HFFc6 (cell line): ENCODE measurements around the gene TMEM181. TPM values are rescaled to one million over a fixed set of nuclear protein-coding genes. Genes with fewer than 3 reads are reported as not detected.
"Not testable (repeated sequence)": the region's sequence is repeated elsewhere in the genome, so short reads cannot be mapped to it uniquely, and the experiment has no call there.

Experiments
- DNase-seq: peaks from one replicate; pipeline ENCODE4 v3.0.0-alpha.2; 2018
- H3K27ac Mint-ChIP-seq: 2 replicates; pipeline ENCODE4 v1.8.0; 2020; ENCODE audit warnings: mild to moderate bottlenecking, mixed read lengths
- H3K27me3 Mint-ChIP-seq: 2 replicates; pipeline ENCODE4 v1.8.0; 2021; ENCODE audit warnings: mild to moderate bottlenecking, moderate library complexity, mixed read lengths; ENCODE audit not compliant: insufficient read depth
- H3K36me3 Mint-ChIP-seq: 2 replicates; pipeline ENCODE4 v1.8.0; 2021; ENCODE audit warnings: low read depth, mixed read lengths
- H3K4me1 Mint-ChIP-seq: 2 replicates; pipeline ENCODE4 v1.8.0; 2020; ENCODE audit warnings: low read depth, mixed read lengths
- H3K4me3 Mint-ChIP-seq: 2 replicates; pipeline ENCODE4 v1.8.0; 2020; ENCODE audit warnings: mild to moderate bottlenecking, moderate library complexity, mixed read lengths
- H3K9me3 Mint-ChIP-seq: 2 replicates; pipeline ENCODE4 v1.8.0; 2020; ENCODE audit warnings: mild to moderate bottlenecking, mixed read lengths
- total RNA-seq, 6 experiments: library from RNA; stranded (reverse); fragmentation: NEBNext Ultra II Directional; extraction: Animal tissue kit (Norgen Biotek cat#: 25700); gene quantifications; 2 replicates in 1 of 6; 3 replicates in 5 of 6; pipeline ENCODE4 v1.2.3, GENCODE V29; 2021
- TF ChIP-seq, protein P1 (sequence below): fragments of 200-600 bp; sonication (generic); IDR thresholded peaks from 2 replicates; pipeline ENCODE4 v1.5.0; 2021; ENCODE audit warnings: antibody characterized with exemption, mild to moderate bottlenecking

Gene TMEM181
- total RNA-seq, 6 experiments from 2014 or later: 25.8 to 37.8 (median 30.1) TPM

DNA sequence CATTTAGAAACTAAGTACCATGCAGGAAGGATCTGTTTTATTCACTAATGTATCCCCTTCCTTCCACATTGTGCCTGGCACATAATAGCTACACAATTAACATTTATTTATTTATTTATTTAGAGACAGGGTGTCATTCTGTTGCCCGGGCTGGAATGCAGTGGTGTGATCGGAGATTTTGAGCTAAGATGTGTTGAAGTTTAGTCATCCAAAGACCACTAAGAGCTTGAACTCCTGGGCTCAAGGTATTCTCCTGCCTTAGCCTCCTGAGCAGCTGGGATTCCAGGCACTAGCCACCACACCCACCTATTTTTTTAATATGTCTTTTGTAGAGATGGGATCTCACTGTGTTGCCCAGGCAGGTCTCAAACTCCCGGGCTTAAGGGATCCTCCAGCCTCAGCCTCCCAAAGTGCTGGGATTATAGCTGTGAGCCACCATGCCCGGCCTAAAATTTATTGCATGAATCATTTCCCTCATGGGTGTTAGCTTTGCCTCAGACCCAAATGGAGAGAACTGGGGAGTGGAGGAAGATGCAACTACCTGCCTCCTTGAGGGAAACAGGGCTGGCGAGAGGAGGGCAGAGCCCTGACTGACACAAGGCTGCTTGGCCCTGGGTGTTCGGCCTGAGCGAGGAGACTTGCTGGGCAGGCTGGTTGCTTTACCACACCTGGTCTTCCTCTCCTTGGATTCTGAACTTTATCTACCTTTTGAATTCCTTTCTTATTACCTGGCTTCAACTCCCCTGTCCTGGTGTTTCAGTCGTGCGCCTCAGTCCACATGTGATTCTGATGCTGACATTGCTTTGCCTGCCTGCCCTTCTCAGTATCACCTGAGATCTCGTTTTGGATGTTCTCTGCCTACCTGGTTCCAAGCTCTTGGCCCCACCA, 86.4 kb downstream of the TMEM181 start:
- Mint-ChIP-seq H3K9me3 (no peaks in the 10 kb centered on the region), H3K36me3 (peaks cover 23% of the 10 kb centered on the region), H3K4me3 (peak overlapping the region; percentile 92), H3K4me1 (peaks cover 72% of the 10 kb centered on the region), H3K27me3 (peaks cover 2% of the 10 kb centered on the region; the same call in 1 of the 2 replicates), H3K27ac (peak overlapping the region; percentile 89)
- DNase-seq: no peak
- TF ChIP-seq, protein P1, sequence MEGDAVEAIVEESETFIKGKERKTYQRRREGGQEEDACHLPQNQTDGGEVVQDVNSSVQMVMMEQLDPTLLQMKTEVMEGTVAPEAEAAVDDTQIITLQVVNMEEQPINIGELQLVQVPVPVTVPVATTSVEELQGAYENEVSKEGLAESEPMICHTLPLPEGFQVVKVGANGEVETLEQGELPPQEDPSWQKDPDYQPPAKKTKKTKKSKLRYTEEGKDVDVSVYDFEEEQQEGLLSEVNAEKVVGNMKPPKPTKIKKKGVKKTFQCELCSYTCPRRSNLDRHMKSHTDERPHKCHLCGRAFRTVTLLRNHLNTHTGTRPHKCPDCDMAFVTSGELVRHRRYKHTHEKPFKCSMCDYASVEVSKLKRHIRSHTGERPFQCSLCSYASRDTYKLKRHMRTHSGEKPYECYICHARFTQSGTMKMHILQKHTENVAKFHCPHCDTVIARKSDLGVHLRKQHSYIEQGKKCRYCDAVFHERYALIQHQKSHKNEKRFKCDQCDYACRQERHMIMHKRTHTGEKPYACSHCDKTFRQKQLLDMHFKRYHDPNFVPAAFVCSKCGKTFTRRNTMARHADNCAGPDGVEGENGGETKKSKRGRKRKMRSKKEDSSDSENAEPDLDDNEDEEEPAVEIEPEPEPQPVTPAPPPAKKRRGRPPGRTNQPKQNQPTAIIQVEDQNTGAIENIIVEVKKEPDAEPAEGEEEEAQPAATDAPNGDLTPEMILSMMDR: no peak

DNA sequence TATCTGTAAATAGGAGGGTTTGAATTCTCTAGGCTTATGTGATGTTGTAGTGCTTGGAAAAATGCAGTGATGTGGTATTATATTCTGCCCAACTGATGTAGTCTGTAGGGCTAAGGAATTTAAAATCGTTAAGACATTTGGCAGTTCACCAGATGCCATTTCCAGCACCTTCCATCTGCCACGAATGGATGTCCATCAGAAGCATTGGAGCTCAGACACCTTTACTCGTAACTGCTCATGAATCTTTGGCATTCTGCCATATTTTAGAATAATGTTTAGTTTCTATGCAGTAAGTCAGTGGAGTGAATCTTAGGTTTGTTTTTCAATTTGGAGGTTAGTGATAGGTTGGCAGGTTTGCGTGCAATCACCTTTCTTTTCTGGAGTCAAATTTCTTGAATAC, 87.6 kb downstream of the TMEM181 start:
- H3K4me3 Mint-ChIP-seq: no peak overlapping the region; the same call in 1 of the 2 replicates
- peaks cover 17% of the 10 kb centered on the region for H3K36me3 Mint-ChIP-seq
- no peak for DNase-seq
- TF ChIP-seq, protein P1: no peak
- peaks cover 61% of the 10 kb centered on the region for H3K4me1 Mint-ChIP-seq
- no peaks in the 10 kb centered on the region for H3K9me3 Mint-ChIP-seq
- H3K27ac Mint-ChIP-seq: peak overlapping the region; percentile 65
- H3K27me3 Mint-ChIP-seq: peaks cover 2% of the 10 kb centered on the region; the same call in 1 of the 2 replicates

DNA sequence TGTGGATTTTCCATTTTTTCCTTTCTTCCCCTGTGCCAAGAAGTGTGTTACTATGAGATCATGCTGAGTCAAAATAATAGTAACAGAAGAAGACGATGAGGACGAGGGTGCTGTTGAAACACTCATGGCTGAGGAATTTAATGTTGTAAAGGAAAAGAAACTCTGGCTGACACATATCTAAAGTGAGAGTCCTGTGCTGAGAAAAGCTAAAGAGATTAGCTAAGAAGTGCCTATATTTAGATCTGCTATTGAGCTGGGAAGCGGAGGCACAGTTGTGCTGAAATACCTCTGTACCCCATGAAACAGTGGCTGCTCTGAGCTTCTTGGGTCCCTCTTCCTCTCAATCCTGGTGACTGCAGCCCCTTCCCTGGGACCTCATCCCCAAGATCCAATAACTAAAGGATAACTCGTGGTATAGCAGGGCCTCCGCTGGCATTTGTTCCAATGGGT, 88.8 kb downstream of the TMEM181 start:
- H3K4me3 Mint-ChIP-seq: peak overlapping the region; percentile 58
- peaks cover 59% of the 10 kb centered on the region for H3K4me1 Mint-ChIP-seq
- peaks cover 10% of the 10 kb centered on the region for H3K36me3 Mint-ChIP-seq
- no peaks in the 10 kb centered on the region for H3K9me3 Mint-ChIP-seq
- H3K27me3 Mint-ChIP-seq: peaks cover 2% of the 10 kb centered on the region; the same call in 1 of the 2 replicates
- H3K27ac Mint-ChIP-seq: peak overlapping the region; percentile 91
- TF ChIP-seq, protein P1: no peak
- peak; percentile 94 for DNase-seq

DNA sequence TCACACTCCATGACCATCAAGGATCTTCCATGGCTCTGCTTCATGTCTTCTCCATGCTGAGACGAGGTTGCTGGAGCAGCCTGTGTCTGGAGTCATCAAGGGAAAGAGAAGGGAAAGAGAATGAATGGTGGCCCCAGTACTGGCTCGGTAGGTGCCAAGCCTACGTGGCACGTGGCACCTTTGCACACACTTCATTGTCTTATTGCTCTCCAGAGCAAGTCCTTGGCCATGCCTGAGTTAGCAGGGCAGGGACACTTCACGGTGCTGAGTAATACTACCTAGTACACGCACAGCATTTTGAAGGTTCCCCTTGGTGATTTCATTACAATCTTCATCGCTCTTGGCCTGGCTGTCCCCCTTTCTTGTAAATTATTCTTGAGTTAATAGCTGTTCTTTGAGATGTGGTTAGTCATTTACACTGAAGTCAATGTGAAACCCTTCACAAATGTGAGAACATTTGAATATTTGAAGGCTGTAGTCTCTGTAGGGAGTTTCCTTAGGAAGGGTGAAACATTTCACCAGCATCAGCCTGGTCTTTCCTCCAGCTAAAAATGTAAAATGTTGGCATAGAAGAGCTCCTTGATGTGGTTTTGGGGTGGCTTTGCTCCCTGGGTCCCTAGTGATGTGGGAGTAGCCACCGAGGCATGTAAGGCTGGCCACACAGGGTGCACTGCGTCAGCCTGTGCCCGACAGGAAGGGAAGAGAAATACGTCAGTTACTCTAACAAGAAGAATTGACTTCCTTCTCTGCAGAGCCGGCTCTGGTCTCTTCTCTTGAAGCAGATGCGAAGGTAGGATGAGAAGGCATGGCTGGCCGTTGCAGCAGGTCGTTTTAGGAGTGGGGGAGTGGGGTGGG, 89.6 kb downstream of the TMEM181 start, which contains the start of gene SYTL3:
TSS of gene SYTL3 (plus strand) at position 766 of the 855 bp plus-strand sequence. CDS start 13,215 bp downstream, outside the sequence.
- H3K9me3 Mint-ChIP-seq: no peaks in the 10 kb centered on the region
- H3K27me3 Mint-ChIP-seq: peaks cover 2% of the 10 kb centered on the region; the same call in 1 of the 2 replicates
- TF ChIP-seq, protein P1: no peak
- peak within 1 kb of the TSS; percentile 58 for H3K4me3 Mint-ChIP-seq
- H3K36me3 Mint-ChIP-seq: peaks cover 12% of the 10 kb centered on the region
- peak within 1 kb of the TSS; percentile 91 for H3K27ac Mint-ChIP-seq
- H3K4me1 Mint-ChIP-seq: peaks cover 65% of the 10 kb centered on the region
- DNase-seq: peak; percentile 55

DNA sequence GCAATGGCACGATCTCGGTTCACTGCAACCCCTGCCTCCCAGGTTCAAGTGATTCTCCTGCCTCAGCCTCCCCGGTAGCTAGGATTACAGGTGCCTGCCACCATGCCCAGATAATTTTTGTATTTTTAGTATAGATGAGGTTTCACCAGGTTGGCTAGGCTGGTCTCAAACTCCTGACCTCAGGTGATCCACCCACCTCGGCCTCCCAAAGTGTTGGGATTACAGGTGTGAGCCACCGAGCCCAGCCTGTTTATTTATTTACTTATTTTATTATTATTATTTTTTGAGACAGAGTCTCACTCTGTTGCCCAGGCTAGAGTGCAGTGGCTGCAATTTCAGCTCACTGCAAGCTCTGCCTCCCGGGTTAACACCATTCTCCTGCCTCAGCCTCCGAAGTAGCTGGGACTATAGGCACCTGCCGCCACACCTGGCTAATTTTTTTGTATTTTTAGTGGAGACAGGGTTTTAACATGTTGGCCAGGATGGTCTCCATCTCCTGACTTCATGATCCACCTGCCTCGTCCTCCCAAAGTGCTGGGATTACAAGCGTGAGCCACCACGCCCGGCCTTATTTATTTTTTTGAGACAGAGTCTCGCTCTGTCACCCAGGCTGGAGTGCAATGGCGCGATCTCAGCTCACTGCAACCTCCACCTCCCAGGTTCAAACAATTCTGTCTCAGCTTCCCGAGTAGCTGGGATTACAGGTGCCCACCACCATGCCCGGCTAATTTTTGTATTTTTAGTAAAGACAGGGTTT, 92.3 kb downstream of the TMEM181 start:
- not testable (repeated sequence) for H3K4me3 Mint-ChIP-seq, H3K27ac Mint-ChIP-seq, DNase-seq, H3K9me3 Mint-ChIP-seq, H3K27me3 Mint-ChIP-seq
- peaks cover 69% of the 10 kb centered on the region for H3K4me1 Mint-ChIP-seq
- H3K36me3 Mint-ChIP-seq: peaks cover 12% of the 10 kb centered on the region
